ENCODE results near the gene KCTD16.

DNA sequence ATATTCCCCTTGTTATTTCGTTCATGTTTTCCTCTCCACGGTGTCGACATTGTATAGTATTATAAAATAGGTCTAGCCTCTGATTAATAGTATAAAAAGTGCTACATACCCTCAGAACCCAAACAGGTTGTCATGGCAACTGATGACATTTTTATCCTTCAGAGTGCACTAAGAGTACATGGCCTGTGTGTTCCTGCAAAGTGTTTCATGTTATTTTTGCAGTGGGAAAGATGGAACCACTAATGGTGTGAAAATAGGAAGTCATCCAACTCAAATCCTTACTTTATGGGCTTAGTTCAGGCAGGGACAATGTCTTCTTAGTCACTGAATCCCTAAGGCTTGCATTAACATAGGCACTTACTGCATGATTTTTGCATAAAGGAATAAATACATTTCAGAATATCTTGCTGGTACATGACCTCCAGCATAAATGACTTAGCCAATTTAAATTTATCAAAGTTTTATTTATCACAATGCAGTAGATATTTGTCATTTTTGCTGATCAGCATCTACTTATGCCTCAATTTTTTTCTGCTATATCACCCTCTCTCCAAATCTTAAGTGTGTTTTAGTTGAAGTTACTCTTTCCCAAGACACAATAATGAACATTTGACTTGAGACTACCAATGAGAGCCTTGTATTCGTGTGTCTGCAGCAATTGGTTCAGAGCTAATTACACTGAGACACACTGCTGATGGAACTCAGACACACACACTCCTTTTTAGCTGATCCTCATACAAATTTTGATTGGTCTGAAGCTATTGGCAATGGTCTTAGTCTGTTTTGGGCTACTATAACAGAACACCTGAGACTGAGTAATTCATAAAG is 243.7 kb downstream of the KCTD16 start:
- TF ChIP-seq CTCF (IDR thresholded peaks at IDR 0.05; ENCODE audit: borderline replicate concordance, extremely low read depth, low read length, poor library complexity, severe bottlenecking) (no peak), EZH2 (IDR thresholded peaks at IDR 0.05; ENCODE audit: borderline replicate concordance, low read depth, low read length, severe bottlenecking) (no peak)
